ENCODE measurements around the gene BDH1. TPM values are rescaled to one million over a fixed set of nuclear protein-coding genes. Genes with fewer than 3 reads are reported as not detected.

Gene BDH1
- polyA plus RNA-seq, 1 donor (not counting 4 experiments of a cell fraction or from before 2014, with no cell fraction given): 30.2 TPM

- Histone ChIP-seq H3K27ac (ENCODE audit: control insufficient read depth, insufficient read depth, low read length) (no peak overlapping the region), H3K9ac (ENCODE audit: control insufficient read depth, extremely low read depth, insufficient read depth, low read length) (no peak overlapping the region)
- dilution Hi-C loops (cut with MboI; ENCODE audit: extremely low pct_ligation_motif_present, low sequenced_read_pairs): loop anchor here (25.0 kb wide), 1 partner anchor 184 kb away; no protein-coding TSS in a partner anchor
These were observed 59.6 kb downstream of the BDH1 start for GRCh38 chr3:197495999-197496745.

GRCh38 chr3:197495499-197495898 lies 60.3 kb downstream of the BDH1 start:
- Histone ChIP-seq H3K4me2 (ENCODE audit: control insufficient read depth, extremely low read depth, insufficient read depth, low read depth, low read length) (no peak overlapping the region), H3K4me1 (ENCODE audit: control insufficient read depth, extremely low read depth, insufficient read depth, low read length) (peaks cover 31% of the 10 kb centered on the region), H3K27me3 (ENCODE audit: control insufficient read depth, extremely low read depth, insufficient read depth, low read length) (no peaks in the 10 kb centered on the region), H3K36me3 (ENCODE audit: control insufficient read depth in 2 of 2, extremely low read depth in 1 of 2, insufficient read depth in 2 of 2, low read length in 2 of 2) (no peaks in the 10 kb centered on the region), H3K9ac (ENCODE audit: control insufficient read depth, extremely low read depth, insufficient read depth, low read length) (no peak overlapping the region), H2AFZ (ENCODE audit: control insufficient read depth, low read length) (no peak overlapping the region), H3K79me2 (ENCODE audit: control insufficient read depth, insufficient read depth, low read length) (no peaks in the 10 kb centered on the region), H3K27ac (ENCODE audit: control insufficient read depth, insufficient read depth, low read length) (peak overlapping the region; percentile 79), H3K4me3 (ENCODE audit: control insufficient read depth in 2 of 3, extremely low read depth in 1 of 3, insufficient read depth in 2 of 3, low read depth in 1 of 3, low read length in 3 of 3) (no peak overlapping the region), H4K20me1 (ENCODE audit: control insufficient read depth, extremely low read depth, insufficient read depth, low read length) (no peaks in the 10 kb centered on the region), H3K9me1 (ENCODE audit: control insufficient read depth, extremely low read depth, insufficient read depth, low read length) (no peaks in the 10 kb centered on the region), H3K9me3 (ENCODE audit: control insufficient read depth, low read depth, low read length) (no peaks in the 10 kb centered on the region)
- FAIRE-seq (no peak), DNase-seq (ENCODE audit: low read depth, low spot score) (no peak)
- no peak for TF ChIP-seq CTCF (optimal IDR thresholded peaks at IDR 0.05 in 1 of 3, IDR thresholded peaks at IDR 0.05 in 1 of 3, conservative IDR thresholded peaks at IDR 0.05 in 1 of 3; ENCODE audit: extremely low read depth in 1 of 3, insufficient read depth in 2 of 3, low read length in 3 of 3)
- TF ChIP-seq EZH2 (IDR thresholded peaks at IDR 0.05; ENCODE audit: low read length): no peak
- dilution Hi-C loops (cut with MboI; ENCODE audit: extremely low pct_ligation_motif_present, low sequenced_read_pairs): loop anchor here (25.0 kb wide), 1 partner anchor 183 kb away; no protein-coding TSS in a partner anchor

More at GRCh38 chr3:197495999-197496745, 59.6 kb downstream of the BDH1 start:
- Histone ChIP-seq H3K4me3 (ENCODE audit: control insufficient read depth in 2 of 3, extremely low read depth in 1 of 3, insufficient read depth in 2 of 3, low read depth in 1 of 3, low read length in 3 of 3) (no peak overlapping the region), H3K36me3 (ENCODE audit: control insufficient read depth in 2 of 2, extremely low read depth in 1 of 2, insufficient read depth in 2 of 2, low read length in 2 of 2) (no peaks in the 10 kb centered on the region), H3K9me1 (ENCODE audit: control insufficient read depth, extremely low read depth, insufficient read depth, low read length) (no peaks in the 10 kb centered on the region), H4K20me1 (ENCODE audit: control insufficient read depth, extremely low read depth, insufficient read depth, low read length) (no peaks in the 10 kb centered on the region), H2AFZ (ENCODE audit: control insufficient read depth, low read length) (no peak overlapping the region), H3K9me3 (ENCODE audit: control insufficient read depth, low read depth, low read length) (no peaks in the 10 kb centered on the region), H3K4me2 (ENCODE audit: control insufficient read depth, extremely low read depth, insufficient read depth, low read depth, low read length) (no peak overlapping the region), H3K27me3 (ENCODE audit: control insufficient read depth, extremely low read depth, insufficient read depth, low read length) (no peaks in the 10 kb centered on the region), H3K4me1 (ENCODE audit: control insufficient read depth, extremely low read depth, insufficient read depth, low read length) (peaks cover 31% of the 10 kb centered on the region), H3K79me2 (ENCODE audit: control insufficient read depth, insufficient read depth, low read length) (no peaks in the 10 kb centered on the region)
- TF ChIP-seq EZH2 (IDR thresholded peaks at IDR 0.05; ENCODE audit: low read length): no peak
- TF ChIP-seq CTCF (optimal IDR thresholded peaks at IDR 0.05 in 1 of 3, IDR thresholded peaks at IDR 0.05 in 1 of 3, conservative IDR thresholded peaks at IDR 0.05 in 1 of 3; ENCODE audit: extremely low read depth in 1 of 3, insufficient read depth in 2 of 3, low read length in 3 of 3): no peak
- DNase-seq (ENCODE audit: low read depth, low spot score): no peak
- peak; percentile 39 for FAIRE-seq
